Thyroid gland (tissue), 4 donors: ENCODE results near the gene POMT1.

Experiments used
- CTCF ChIP-seq, 6 experiments: fragments of 200-600 bp in 3 of 6; fragments of 450-650 bp in 3 of 6; sonication (generic) in 3 of 6; IDR thresholded peaks; one replicate each; pipeline ENCODE4 v1.5.1; 2016 to 2019; ENCODE audit warnings: antibody characterized with exemption in 6 of 6, mild to moderate bottlenecking in 2 of 6, inconsistent platforms in 1 of 6, moderate library complexity in 1 of 6
- POLR2A ChIP-seq, 2 donors: fragments of 450-650 bp; IDR thresholded peaks; one replicate each; pipeline ENCODE4 v1.6.1; 2017; ENCODE audit warnings: antibody characterized with exemption in 2 of 2, mild to moderate bottlenecking in 2 of 2, moderate library complexity in 1 of 2

DNA sequence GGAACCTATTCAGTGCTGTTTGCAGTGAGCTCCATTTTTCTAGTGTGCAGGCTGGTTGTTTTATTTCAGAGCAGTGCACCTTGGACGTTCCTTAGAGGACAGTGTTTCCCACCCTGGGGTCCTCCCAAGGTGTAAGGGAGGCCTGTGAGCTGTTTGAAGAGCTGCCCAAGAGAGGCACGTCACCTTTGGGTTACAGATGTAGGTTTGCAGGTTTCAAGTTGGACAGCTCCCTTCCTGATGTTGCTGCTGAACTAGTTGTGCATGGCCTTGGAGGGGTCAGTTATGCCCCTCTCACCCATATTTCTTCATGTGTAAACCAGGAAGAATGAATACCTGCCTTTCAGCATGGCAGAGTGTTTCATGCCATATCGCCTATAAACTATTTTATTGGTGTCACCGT is 34.7 kb upstream of the POMT1 start:
- TF ChIP-seq CTCF (IDR thresholded peaks at IDR 0.05), result no peak
- no peak for TF ChIP-seq POLR2A (IDR thresholded peaks at IDR 0.05)
